GM19351 (cell line): ENCODE data around the gene LMLN.
"Not testable (repeated sequence)": the region's sequence is repeated elsewhere in the genome, so short reads cannot be mapped to it uniquely, and the experiment has no call there.

Source experiments
- ATAC-seq: cut with Tn5 transposase; IDR thresholded peaks from one replicate; pipeline ENCODE4 v1.9.1; 2021; ENCODE audit warnings: mild to moderate bottlenecking, moderate library complexity; ENCODE audit not compliant: unreplicated experiment

The LMLN gene

GRCh38 chr3:197955892-197956477 lies 4.0 kb upstream of the LMLN start:
- ATAC-seq = no peak

- ATAC-seq = no peak
Observed at GRCh38 chr3:197956626-197956988, 3.4 kb upstream of the LMLN start.

- no peak for ATAC-seq
Observed at GRCh38 chr3:197957790-197958133, 2.3 kb upstream of the LMLN start.

GRCh38 chr3:197958346-197958745 lies 1.7 kb upstream of the LMLN start:
- ATAC-seq = no peak

GRCh38 chr3:197958848-197959247 lies 1.2 kb upstream of the LMLN start:
- not testable (repeated sequence) for ATAC-seq

- ATAC-seq = no peak
Observed at GRCh38 chr3:197959500-197959890, 522 bp upstream of the LMLN start.

- ATAC-seq = no peak
Observed at GRCh38 chr3:197960694-197961581, 921 bp downstream of the LMLN start.

GRCh38 chr3:197961582-197961945 lies 1.5 kb downstream of the LMLN start:
- ATAC-seq = no peak

GRCh38 chr3:197963019-197963637 lies 3.1 kb downstream of the LMLN start:
- ATAC-seq = no peak

GRCh38 chr3:197967337-197967989 lies 7.4 kb downstream of the LMLN start:
- not testable (repeated sequence) for ATAC-seq

- no peak for ATAC-seq
Observed at GRCh38 chr3:197970588-197970987, 10.6 kb downstream of the LMLN start.

GRCh38 chr3:197974016-197974415 lies 14.0 kb downstream of the LMLN start:
- no peak for ATAC-seq

- ATAC-seq = no peak
Observed at GRCh38 chr3:197975311-197975710, 15.3 kb downstream of the LMLN start.

GRCh38 chr3:197983076-197983475 lies 23.1 kb downstream of the LMLN start:
- ATAC-seq = no peak

GRCh38 chr3:197989651-197990050 lies 29.6 kb downstream of the LMLN start:
- ATAC-seq = no peak

- ATAC-seq = no peak
Observed at GRCh38 chr3:197994736-197995135, 34.7 kb downstream of the LMLN start.

- no peak for ATAC-seq
Observed at GRCh38 chr3:197996855-197997254, 36.8 kb downstream of the LMLN start.

- no peak for ATAC-seq
Observed at GRCh38 chr3:197997936-197998335, 37.9 kb downstream of the LMLN start.

- no peak for ATAC-seq
Observed at GRCh38 chr3:198017090-198017489, 57.1 kb downstream of the LMLN start.

GRCh38 chr3:198018416-198018815 lies 58.4 kb downstream of the LMLN start:
- no peak for ATAC-seq

GRCh38 chr3:198019115-198019514 lies 59.1 kb downstream of the LMLN start:
- no peak for ATAC-seq

- no peak for ATAC-seq
Observed at GRCh38 chr3:198021320-198021719, 61.3 kb downstream of the LMLN start.
